HepG2 (cell line): ENCODE data around the gene LGALS8. TPM values are rescaled to one million over a fixed set of nuclear protein-coding genes. Genes with fewer than 3 reads are reported as not detected.

ENCODE experiments used
- AHR ChIP-seq: IDR thresholded peaks from 2 replicates; pipeline ENCODE4 v1.6.1; 2018; ENCODE audit warnings: missing genetic modification reagents, missing compliant biosample characterization
- ETV5 ChIP-seq: IDR thresholded peaks from 2 replicates; pipeline ENCODE4 v1.6.1; 2018; ENCODE audit warnings: missing biosample characterization, missing genetic modification reagents, inconsistent platforms, borderline replicate concordance
- GABPA ChIP-seq, 2 experiments: IDR thresholded peaks; 2 replicates each; pipeline ENCODE4 v1.6.1; 2011 to 2016; ENCODE audit warnings: low read depth in 2 of 2, low read length in 1 of 2, missing biosample characterization in 1 of 2, missing genetic modification characterization in 1 of 2
- GFI1 ChIP-seq: sonication (generic); formaldehyde crosslinking; IDR thresholded peaks from 2 replicates; pipeline ENCODE4 v1.5.0; 2020; ENCODE audit warnings: missing genetic modification reagents, mild to moderate bottlenecking, borderline replicate concordance
- MAF1 ChIP-seq: sonication (generic); formaldehyde crosslinking; IDR thresholded peaks from 2 replicates; pipeline ENCODE4 v1.5.0; 2020; ENCODE audit warnings: missing genetic modification reagents, borderline replicate concordance
- PRMT3 ChIP-seq: sonication (generic); formaldehyde crosslinking; IDR thresholded peaks from 2 replicates; pipeline ENCODE4 v1.8.1; 2022; ENCODE audit warnings: low read depth, mild to moderate bottlenecking, moderate library complexity, missing genetic modification reagents, borderline replicate concordance
- RBM39 ChIP-seq: fragments of 200-400 bp; formaldehyde crosslinking; IDR thresholded peaks from one replicate; pipeline ENCODE4 v1.6.1; 2018; ENCODE audit warnings: antibody characterized with exemption, mild to moderate bottlenecking, low read depth, low read length; ENCODE audit not compliant: poor library complexity, severe bottlenecking
- ZBTB7A ChIP-seq: sonication (generic); formaldehyde crosslinking; IDR thresholded peaks from 2 replicates; pipeline ENCODE4 v1.8.0; 2022; ENCODE audit warnings: mild to moderate bottlenecking, missing genetic modification reagents
- ZNF274 ChIP-seq: sonication (generic); formaldehyde crosslinking; IDR thresholded peaks from 2 replicates; pipeline ENCODE4 v1.5.1; 2020; ENCODE audit warnings: mild to moderate bottlenecking, missing genetic modification reagents
- ZNF746 ChIP-seq: sonication (generic); formaldehyde crosslinking; IDR thresholded peaks from 2 replicates; pipeline ENCODE4 v1.8.0; 2022; ENCODE audit warnings: mild to moderate bottlenecking, missing genetic modification reagents
- ZNF773 ChIP-seq: sonication (generic); formaldehyde crosslinking; IDR thresholded peaks from 2 replicates; pipeline ENCODE4 v1.4.0; 2020; ENCODE audit warnings: missing genetic modification reagents, borderline replicate concordance
- ZNF777 ChIP-seq: sonication (generic); formaldehyde crosslinking; IDR thresholded peaks from 2 replicates; pipeline ENCODE4 v1.4.0; 2020; ENCODE audit warnings: missing genetic modification reagents
- ZNF790 ChIP-seq: sonication (generic); formaldehyde crosslinking; IDR thresholded peaks from 2 replicates; pipeline ENCODE4 v1.8.0; 2022; ENCODE audit warnings: missing genetic modification reagents, mild to moderate bottlenecking, borderline replicate concordance
- ZSCAN29 ChIP-seq: sonication (generic); formaldehyde crosslinking; conservative IDR thresholded peaks from 2 replicates; pipeline ENCODE4 v1.4.0; 2020; ENCODE audit warnings: mild to moderate bottlenecking, missing genetic modification reagents
- polyA plus RNA-seq, 8 experiments: library from polyadenylated mRNA; depleted of rRNA in 3 of 8; stranded (reverse) in 7 of 8; unstranded in 1 of 8; fragments of >200 nt; fragmentation: Illumina TruSeq in 4 of 8; extraction: Trizol in 4 of 8; gene quantifications; 2 replicates each; pipeline versions ENCODE4 v1.2.1 to v1.2.3, GENCODE V29; 2011 to 2016; ENCODE audit warnings: low read depth in 4 of 8, missing spikeins in 1 of 8, mixed read lengths in 1 of 8; ENCODE audit not compliant: insufficient read depth in 1 of 8
- total RNA-seq, 5 experiments: library from RNA; depleted of rRNA; stranded (reverse); fragments of >200 nt; fragmentation: Illumina TruSeq; extraction: Trizol; gene quantifications; 2 replicates each; pipeline ENCODE4 v1.2.3, GENCODE V29; 2016; ENCODE audit warnings: low read depth in 1 of 5
- TF ChIP-seq, protein P1 (sequence below): sonication (generic); formaldehyde crosslinking; IDR thresholded peaks from one replicate; pipeline ENCODE4 v1.5.1; 2020; ENCODE audit warnings: mild to moderate bottlenecking, missing genetic modification reagents; ENCODE audit errors: not compliant biosample characterization
- TF ChIP-seq, protein P2 (sequence below): sonication (generic); formaldehyde crosslinking; IDR thresholded peaks from 2 replicates; pipeline ENCODE4 v1.4.0; 2020; ENCODE audit warnings: mild to moderate bottlenecking, missing genetic modification reagents

LGALS8 gene
- total and polyA plus RNA-seq, 2 of the 13 experiments (the other 11 are each of a cell fraction or from before 2014, with no cell fraction given) = 29.3 to 185 TPM

DNA sequence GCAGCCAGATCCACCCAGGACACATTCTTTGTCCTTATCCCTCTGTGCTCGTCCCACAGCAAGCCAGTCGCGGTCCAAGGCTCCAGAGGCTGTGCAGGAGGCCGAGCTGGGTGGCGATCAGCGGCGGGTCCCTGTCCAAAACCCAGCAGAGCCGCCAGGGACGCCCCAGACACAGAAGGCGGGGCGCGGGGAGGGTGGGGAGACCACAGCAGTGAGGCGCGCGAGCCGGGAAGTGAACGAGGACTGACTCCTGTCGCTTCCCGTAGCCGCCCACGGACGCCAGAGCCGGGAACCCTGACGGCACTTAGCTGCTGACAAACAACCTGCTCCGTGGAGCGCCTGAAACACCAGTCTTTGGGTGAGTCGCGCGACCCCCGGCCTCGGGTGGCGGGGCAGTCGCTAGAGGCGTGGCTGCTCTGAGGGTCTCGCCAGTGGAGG lies at the start of gene LGALS8 (continued):
- TF ChIP-seq, protein P1, sequence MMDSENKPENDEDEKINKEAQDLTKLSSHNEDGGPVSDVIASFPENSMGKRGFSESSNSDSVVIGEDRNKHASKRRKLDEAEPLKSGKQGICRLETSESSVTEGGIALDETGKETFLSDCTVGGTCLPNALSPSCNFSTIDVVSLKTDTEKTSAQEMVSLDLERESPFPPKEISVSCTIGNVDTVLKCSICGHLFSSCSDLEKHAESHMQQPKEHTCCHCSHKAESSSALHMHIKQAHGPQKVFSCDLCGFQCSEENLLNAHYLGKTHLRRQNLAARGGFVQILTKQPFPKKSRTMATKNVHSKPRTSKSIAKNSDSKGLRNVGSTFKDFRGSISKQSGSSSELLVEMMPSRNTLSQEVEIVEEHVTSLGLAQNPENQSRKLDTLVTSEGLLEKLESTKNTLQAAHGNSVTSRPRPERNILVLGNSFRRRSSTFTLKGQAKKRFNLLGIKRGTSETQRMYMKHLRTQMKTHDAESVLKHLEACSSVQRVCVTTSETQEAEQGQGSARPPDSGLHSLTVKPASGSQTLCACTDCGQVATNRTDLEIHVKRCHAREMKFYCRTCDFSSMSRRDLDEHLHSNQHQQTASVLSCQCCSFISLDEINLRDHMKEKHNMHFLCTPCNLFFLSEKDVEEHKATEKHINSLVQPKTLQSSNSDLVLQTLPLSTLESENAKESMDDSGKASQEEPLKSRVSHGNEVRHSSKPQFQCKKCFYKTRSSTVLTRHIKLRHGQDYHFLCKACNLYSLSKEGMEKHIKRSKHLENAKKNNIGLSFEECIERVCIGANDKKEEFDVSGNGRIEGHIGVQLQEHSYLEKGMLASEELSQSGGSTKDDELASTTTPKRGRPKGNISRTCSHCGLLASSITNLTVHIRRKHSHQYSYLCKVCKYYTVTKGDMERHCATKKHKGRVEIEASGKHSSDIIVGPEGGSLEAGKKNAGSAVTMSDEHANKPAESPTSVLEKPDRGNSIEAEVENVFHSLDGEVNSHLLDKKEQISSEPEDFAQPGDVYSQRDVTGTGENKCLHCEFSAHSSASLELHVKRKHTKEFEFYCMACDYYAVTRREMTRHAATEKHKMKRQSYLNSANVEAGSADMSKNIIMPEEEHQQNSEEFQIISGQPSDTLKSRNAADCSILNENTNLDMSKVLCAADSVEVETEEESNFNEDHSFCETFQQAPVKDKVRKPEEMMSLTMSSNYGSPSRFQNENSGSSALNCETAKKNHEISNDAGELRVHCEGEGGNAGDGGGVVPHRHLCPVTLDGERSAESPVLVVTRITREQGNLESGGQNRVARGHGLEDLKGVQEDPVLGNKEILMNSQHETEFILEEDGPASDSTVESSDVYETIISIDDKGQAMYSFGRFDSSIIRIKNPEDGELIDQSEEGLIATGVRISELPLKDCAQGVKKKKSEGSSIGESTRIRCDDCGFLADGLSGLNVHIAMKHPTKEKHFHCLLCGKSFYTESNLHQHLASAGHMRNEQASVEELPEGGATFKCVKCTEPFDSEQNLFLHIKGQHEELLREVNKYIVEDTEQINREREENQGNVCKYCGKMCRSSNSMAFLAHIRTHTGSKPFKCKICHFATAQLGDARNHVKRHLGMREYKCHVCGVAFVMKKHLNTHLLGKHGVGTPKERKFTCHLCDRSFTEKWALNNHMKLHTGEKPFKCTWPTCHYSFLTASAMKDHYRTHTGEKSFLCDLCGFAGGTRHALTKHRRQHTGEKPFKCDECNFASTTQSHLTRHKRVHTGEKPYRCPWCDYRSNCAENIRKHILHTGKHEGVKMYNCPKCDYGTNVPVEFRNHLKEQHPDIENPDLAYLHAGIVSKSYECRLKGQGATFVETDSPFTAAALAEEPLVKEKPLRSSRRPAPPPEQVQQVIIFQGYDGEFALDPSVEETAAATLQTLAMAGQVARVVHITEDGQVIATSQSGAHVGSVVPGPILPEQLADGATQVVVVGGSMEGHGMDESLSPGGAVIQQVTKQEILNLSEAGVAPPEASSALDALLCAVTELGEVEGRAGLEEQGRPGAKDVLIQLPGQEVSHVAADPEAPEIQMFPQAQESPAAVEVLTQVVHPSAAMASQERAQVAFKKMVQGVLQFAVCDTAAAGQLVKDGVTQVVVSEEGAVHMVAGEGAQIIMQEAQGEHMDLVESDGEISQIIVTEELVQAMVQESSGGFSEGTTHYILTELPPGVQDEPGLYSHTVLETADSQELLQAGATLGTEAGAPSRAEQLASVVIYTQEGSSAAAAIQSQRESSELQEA = peak; percentile 20
- peak; percentile 67; the same call in 1 of the 2 replicates for TF ChIP-seq ZNF274 (CRISPR knock-in tag)
- peak; percentile 72 for TF ChIP-seq ZNF777 (CRISPR knock-in tag)
- no peak for TF ChIP-seq ZNF746
- no peak for TF ChIP-seq GABPA (IDR thresholded peaks at IDR 0.05; ENCODE audit: low read depth, low read length)
- TF ChIP-seq GABPA (CRISPR knock-in tag; IDR thresholded peaks at IDR 0.05; ENCODE audit: low read depth) = 0 out of 2 replicates have a peak, but pooled peaks have one; percentile 26
- TF ChIP-seq GFI1 (CRISPR knock-in tag) = 0 out of 2 replicates have a peak, but pooled peaks have one; percentile 13
- peak; percentile 63 for TF ChIP-seq RBM39
- peak; percentile 80; the same call in 1 of the 2 replicates for TF ChIP-seq ZNF773 (CRISPR knock-in tag)
- TF ChIP-seq, protein P2, sequence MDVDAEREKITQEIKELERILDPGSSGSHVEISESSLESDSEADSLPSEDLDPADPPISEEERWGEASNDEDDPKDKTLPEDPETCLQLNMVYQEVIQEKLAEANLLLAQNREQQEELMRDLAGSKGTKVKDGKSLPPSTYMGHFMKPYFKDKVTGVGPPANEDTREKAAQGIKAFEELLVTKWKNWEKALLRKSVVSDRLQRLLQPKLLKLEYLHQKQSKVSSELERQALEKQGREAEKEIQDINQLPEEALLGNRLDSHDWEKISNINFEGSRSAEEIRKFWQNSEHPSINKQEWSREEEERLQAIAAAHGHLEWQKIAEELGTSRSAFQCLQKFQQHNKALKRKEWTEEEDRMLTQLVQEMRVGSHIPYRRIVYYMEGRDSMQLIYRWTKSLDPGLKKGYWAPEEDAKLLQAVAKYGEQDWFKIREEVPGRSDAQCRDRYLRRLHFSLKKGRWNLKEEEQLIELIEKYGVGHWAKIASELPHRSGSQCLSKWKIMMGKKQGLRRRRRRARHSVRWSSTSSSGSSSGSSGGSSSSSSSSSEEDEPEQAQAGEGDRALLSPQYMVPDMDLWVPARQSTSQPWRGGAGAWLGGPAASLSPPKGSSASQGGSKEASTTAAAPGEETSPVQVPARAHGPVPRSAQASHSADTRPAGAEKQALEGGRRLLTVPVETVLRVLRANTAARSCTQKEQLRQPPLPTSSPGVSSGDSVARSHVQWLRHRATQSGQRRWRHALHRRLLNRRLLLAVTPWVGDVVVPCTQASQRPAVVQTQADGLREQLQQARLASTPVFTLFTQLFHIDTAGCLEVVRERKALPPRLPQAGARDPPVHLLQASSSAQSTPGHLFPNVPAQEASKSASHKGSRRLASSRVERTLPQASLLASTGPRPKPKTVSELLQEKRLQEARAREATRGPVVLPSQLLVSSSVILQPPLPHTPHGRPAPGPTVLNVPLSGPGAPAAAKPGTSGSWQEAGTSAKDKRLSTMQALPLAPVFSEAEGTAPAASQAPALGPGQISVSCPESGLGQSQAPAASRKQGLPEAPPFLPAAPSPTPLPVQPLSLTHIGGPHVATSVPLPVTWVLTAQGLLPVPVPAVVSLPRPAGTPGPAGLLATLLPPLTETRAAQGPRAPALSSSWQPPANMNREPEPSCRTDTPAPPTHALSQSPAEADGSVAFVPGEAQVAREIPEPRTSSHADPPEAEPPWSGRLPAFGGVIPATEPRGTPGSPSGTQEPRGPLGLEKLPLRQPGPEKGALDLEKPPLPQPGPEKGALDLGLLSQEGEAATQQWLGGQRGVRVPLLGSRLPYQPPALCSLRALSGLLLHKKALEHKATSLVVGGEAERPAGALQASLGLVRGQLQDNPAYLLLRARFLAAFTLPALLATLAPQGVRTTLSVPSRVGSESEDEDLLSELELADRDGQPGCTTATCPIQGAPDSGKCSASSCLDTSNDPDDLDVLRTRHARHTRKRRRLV (CRISPR knock-in tag) = peak; percentile 84
- TF ChIP-seq ZBTB7A = no peak
- 0 out of 2 replicates have a peak, but pooled peaks have one; percentile 70 for TF ChIP-seq PRMT3 (CRISPR knock-in tag)
- no peak for TF ChIP-seq ETV5 (CRISPR knock-in tag)
- 0 out of 2 replicates have a peak, but pooled peaks have one; percentile 0 for TF ChIP-seq ZSCAN29
- peak; percentile 70; the same call in 1 of the 2 replicates for TF ChIP-seq ZNF790
- TF ChIP-seq MAF1 (CRISPR knock-in tag) = no peak
- TF ChIP-seq AHR (CRISPR knock-in tag) = no peak
